ENCODE results near the gene METTL16.
"Not testable (repeated sequence)": the region's sequence is repeated elsewhere in the genome, so short reads cannot be mapped to it uniquely, and the experiment has no call there.

The METTL16 gene

DNA sequence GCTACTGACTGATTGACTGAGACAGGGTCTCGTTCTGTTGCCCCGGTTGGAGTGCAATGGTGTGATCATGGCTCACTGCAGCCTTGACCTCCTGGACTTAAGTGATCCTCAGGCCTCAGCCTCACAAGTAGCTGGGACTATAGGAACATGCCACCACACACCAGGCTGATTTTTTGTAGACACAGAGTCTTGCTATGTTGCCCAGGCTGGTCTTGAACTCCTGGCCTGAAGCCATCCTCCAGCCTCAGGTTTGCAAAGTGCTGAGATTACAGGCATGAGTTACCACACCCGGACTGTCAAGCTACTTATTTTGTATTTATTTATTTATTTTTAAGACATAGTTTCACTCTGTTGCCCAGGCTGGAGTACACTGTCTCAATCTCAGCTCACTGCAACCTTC is 55.2 kb downstream of the METTL16 start:
- H3K4me3 ChIP-seq (ENCODE audit: low read length) = no peak overlapping the region
- no peak for DNase-seq (ENCODE audit: low read depth, low spot score)

DNA sequence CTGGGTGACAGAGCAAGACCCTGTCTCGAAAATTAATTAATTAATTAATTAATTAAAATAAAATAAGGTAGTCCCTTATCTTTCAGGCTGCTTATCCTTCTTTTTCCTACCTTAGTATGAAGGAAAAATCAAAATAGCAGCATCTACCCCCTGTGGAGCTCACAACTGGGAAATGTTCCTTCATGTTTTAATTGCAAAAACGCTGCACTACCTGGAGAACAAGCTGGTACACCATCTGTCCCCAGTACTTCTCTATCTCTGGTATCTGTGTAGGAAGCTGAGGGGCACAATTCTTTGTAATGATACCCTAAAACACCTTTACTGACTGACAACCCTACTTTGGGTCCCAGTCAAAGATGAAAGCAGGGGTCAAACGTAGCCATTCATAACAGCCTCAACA is 55.7 kb downstream of the METTL16 start:
- DNase-seq (ENCODE audit: low read depth, low spot score) = no peak
- no peak overlapping the region for H3K4me3 ChIP-seq (ENCODE audit: low read length)

DNA sequence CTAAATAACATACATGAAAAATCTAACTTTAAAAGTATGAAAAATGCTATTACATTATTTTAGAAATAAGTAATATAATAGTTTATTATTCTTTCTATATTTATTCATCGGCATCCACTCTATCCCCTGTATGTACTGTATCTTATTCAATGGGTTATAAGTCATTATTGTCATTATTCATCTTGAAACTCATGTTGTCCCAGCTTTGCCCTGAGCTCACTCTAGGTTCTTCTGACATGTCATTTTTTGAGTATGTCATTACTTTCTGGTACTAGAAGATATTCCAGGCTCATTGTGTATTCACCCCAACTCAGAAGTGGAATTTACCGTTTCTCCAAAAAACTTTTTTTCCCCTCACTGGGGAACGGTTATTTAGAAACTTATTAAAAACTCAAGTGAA is 57.8 kb downstream of the METTL16 start:
- no peak for DNase-seq (ENCODE audit: low read depth, low spot score)
- H3K4me3 ChIP-seq (ENCODE audit: low read length) = no peak overlapping the region

DNA sequence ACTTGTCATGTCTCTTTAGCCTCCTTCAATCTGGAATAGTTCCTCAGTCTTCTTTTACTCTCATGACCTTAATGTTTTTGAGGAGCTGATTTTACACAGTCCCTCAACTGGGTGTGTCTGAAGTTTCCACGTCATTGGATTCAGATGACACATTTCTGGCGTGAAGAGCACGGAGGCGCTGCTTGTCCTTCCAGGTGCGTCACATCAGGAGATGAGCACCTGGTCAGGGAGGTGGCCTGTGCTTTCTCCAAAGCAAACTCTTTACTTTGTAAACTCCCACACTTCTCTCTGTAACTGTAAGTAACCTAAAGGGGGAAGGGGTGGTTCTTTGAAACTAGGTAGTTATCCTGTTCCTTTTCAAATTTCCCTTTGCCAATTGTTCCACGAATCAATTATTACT is 58.4 kb downstream of the METTL16 start:
- H3K4me3 ChIP-seq (ENCODE audit: low read length) = no peak overlapping the region
- DNase-seq (ENCODE audit: low read depth, low spot score) = no peak

DNA sequence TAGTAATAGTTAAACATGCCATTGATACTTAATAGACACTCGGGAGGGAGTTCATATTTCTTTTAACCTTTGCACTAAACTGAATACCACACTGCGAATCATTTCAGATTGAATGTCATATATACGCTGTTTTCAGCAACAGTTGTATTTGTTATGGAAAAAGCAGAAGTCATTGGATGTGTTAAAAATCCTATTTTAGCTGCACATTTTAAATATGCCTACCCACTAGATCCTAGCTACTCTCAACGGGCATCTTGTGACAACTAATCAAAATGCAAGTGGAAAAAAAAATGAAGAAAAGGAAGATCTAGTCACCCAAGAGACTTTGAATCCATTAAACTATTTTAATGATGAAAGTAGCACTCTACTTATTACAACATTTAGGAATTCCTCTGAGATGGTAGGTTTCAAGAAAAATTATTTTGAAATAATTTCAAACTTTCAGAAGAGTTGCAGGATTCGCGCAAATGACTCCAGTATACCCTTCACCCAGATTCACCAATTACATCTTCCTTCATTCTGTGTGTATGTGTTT is 59.4 kb downstream of the METTL16 start:
- DNase-seq (ENCODE audit: low read depth, low spot score) = no peak
- no peak overlapping the region for H3K4me3 ChIP-seq (ENCODE audit: low read length)

DNA sequence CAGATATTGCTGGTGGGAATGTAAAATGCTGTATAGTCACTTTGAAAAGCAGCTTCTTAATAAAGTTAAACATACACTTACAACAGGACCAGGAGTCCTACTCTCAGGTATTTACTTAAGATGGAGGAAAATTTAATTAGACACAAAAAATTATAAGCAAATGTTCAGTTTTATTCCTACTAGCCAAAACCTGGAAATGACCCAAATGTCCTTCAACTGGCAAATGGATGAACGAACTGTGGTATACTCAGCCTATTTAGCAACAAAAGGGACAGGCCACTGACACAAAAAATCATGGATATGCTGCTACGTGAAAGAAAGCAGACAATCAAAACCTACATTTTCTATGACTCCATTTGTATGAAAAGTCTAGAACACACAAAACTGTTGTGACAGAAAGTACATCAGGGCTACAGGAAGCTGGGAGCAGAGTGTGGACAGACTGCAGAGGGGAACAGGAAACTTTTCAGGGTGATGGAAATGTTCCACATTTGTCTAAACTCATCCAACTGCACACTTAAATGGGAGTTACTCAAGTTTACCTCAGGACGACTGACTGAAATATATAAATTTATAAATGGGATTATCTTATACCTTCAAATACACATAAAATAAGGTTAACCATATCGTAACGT is 61.6 kb downstream of the METTL16 start:
- no peak for DNase-seq (ENCODE audit: low read depth, low spot score)
- no peak overlapping the region for H3K4me3 ChIP-seq (ENCODE audit: low read length)

DNA sequence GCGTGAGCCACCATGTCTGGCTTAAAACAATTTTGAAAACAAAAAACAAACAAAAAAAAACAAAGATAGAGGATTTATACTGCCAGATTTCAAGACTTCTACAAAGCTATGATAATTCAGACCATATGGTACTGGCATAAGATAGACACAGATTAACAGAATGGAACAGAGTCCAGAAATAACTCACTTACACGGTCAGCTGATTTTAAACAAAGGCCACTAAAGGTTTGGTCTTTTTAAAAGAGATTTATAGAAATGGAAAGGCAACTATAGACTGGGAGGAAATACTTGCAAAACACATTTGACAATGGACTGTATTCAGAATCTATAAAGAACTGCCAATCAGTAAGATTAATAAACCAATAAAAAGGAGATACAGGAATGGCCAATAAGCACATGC is 62.2 kb downstream of the METTL16 start:
- no peak overlapping the region for H3K4me3 ChIP-seq (ENCODE audit: low read length)
- no peak for DNase-seq (ENCODE audit: low read depth, low spot score)

DNA sequence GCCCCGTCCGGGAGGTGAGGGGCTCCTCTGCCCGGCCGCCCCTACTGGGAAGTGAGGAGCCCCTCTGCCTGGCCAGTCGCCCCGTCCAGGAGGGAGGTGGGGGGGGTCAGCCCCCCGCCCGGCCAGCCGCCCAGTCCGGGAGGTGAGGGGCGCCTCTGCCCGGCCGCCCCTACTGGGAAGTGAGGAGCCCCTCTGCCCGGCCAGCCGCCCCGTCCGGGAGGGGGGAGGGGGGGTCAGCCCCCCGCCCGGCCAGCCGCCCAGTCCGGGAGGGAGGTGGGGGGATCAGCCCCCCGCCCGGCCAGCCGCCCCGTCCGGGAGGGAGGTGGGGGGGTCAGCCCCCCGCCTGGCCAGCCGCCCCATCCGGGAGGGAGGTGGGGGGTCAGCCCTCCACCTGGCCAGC is 64.2 kb downstream of the METTL16 start:
- not testable (repeated sequence) for DNase-seq (ENCODE audit: low read depth, low spot score); H3K4me3 ChIP-seq (ENCODE audit: low read length)

DNA sequence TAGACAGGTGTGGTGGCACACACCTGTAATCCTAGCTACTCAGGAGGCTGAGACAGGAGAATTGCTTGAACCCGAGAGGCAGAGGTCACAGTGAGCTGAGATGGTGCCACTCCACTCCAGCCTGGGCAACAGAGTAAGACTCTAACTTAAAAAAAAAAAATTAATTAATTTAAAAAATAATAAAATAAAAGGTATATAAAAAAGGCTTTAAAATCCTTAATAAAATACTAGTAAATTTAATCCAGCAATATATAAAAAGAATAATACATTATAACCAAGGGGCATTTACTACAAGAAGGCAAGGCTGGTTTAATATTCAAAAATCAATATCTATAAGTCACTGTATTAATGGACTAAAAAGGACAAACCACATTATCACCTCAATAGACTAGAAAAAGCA is 66.0 kb downstream of the METTL16 start:
- no peak for DNase-seq (ENCODE audit: low read depth, low spot score)
- no peak overlapping the region for H3K4me3 ChIP-seq (ENCODE audit: low read length)

DNA sequence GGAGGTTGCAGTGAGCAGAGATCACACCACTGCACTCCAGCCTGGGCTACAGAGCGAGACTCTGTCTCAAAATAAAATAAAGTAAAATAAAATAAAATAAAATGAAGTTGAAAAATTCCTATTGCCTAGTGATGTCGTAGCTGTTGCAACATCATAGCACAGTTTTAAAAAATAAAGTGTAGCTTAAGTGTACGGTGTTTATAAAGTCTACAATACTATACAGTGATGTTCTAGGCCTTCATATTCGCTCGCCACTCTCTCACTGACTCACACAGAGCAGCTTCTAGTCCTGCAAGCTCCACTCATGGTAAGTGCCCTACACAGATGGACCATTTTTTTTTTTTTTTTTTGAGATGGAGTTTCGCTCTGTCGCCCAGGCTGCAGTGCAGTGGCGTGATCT is 67.3 kb downstream of the METTL16 start:
- no peak for DNase-seq (ENCODE audit: low read depth, low spot score)
- H3K4me3 ChIP-seq (ENCODE audit: low read length) = no peak overlapping the region

DNA sequence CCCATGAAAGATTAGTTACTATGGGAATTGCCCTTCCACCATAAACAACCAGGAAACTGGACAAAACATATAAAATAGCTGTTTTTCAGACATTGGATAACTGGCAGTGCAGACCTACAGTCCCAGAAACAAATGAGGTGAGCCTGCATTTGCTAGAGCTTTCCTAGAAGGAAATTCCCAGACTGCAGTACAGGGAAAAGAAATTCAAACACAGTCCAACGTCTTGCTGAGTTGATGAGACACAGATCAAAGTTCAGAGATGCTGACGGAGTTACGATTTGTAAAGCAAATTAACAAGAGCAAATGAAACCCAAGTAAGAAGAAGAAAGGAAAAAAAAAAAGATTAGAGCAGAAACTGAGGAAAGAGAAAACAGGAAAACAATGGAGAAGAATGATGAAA is 69.5 kb downstream of the METTL16 start:
- H3K4me3 ChIP-seq (ENCODE audit: low read length) = no peak overlapping the region
- no peak for DNase-seq (ENCODE audit: low read depth, low spot score)

DNA sequence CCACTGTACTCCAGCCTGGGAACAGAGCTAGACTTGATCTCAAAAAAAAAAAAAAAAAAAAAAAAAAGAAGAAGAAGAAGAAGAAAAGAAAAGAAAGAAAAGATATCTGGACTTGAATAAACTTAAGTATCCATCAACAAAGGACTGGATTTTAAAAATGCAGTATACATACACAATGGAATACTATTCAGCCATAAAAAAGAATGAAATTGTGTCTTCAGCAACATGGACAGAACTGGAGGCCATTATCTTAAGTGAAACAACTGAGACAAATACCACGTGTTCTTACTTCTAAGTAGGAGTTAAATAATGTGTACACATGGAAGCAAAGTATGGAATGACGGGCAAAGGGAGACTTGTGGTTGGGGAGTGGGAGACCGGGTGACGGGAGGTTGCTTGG is 70.8 kb downstream of the METTL16 start:
- no peak for DNase-seq (ENCODE audit: low read depth, low spot score)
- no peak overlapping the region for H3K4me3 ChIP-seq (ENCODE audit: low read length)

DNA sequence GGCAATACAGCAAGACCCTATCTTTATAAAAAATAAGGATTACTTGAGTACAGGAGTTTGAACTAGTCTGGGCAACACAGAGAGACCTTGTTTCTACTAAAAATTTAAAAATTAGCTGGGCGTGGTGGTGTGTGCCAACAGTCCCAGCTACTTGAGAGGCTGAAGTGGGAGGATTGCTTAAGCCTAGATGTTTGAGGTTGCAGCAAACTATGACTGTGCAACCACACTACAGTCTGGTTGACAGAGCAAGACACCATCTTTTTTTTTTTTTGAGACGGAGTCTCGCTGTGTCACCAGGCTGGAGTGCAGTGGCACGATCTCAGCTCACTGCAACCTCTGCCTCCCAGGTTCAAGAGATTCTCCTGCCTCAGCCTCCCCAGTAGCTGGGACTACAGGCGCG is 71.7 kb downstream of the METTL16 start:
- not testable (repeated sequence) for H3K4me3 ChIP-seq (ENCODE audit: low read length); DNase-seq (ENCODE audit: low read depth, low spot score)

DNA sequence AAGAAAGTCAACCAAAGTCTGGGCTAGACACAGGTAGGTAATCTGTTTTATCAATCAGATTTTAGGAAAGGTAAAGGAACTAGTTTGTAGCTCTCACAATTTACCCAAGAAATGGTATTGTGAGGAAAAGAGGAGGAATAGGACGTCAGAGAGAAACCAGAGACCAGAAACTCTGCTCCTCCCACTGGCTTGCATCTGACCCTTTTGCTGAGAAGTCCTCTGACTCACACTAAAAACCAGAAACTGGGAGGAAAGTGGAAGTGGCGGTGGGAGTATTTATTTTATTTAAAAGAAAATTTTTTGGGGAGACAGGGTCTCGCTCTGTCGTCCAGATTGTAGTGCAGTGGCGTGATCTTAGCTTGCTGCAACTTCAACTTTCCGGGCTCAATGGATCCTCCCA is 72.9 kb downstream of the METTL16 start:
- no peak for DNase-seq (ENCODE audit: low read depth, low spot score)
- no peak overlapping the region for H3K4me3 ChIP-seq (ENCODE audit: low read length)

DNA sequence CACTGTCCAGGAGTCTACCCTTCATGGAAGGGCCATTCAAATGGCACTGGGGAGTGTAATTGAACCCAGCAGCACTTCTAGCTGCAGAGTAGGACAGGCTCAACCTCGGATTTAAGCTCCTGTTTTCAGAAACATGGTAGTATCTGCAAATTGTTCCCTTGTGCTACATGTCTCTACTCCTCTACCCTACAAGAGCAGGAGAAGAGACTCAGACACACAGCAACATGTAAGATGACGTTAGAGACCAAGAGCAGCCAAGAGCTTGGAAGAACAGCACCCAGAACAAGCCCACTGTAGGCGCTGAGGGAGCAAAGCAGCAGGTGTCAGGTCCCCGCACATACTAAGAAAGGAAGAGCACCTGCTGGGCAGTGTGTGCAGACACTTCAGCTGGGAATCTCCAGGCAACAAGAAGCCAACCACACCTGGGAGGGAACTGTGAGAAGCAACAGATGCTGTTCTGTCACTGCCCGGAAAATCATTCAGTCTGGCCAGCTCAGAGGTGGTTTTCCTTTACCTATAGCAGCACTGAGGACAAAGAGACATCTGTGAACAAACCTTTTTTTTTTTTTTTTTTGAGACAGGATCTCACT is 75.3 kb downstream of the METTL16 start:
- no peak overlapping the region for H3K4me3 ChIP-seq (ENCODE audit: low read length)
- DNase-seq (ENCODE audit: low read depth, low spot score) = no peak

DNA sequence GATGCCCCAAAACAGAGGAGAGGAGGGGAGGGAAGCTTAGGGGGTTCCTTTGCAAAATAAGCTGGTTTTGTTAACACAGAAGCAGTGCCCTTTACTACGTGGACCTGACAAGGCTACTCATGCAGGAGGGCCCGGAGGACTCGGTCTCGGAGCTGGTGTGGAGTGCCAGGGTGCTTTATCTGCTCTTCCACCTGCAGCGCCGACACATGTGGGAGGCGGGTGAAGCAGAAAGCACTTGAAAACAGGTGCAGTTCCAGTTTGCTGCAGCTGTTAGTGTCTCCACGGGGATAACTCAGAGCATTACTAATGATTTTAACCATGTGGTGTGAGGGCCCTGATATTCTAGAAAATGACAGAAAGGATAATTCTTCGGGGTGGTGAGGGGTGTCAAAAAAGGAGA is 75.8 kb downstream of the METTL16 start:
- no peak for DNase-seq (ENCODE audit: low read depth, low spot score)
- no peak overlapping the region for H3K4me3 ChIP-seq (ENCODE audit: low read length)

DNA sequence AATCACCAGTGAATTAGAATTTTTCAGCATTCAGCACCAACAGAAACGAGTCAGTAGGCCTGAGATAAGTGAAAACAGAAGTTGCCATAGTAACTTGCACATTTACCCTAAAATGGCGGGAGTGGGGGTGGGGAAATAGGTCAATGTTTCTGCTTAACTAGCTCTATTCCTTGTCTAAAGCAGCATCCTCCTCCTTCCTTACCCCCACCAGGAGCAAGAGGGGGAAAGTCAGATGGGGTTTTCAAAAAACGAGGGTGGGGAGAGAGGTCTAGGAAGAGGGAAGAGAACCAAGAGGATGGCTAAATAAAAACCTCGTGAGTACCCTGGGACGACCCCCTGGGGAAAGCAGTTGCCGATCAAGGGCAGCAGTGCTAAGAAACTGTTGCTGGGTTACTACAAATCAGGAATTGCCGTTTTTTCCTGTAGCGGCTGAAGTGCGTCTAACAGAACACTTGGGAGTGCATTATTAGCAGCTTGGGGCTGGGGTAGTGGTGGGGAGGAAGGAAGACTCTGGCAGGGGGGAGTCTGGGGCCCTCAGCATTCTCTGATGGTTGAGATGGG is 76.4 kb downstream of the METTL16 start:
- no peak for DNase-seq (ENCODE audit: low read depth, low spot score)
- no peak overlapping the region for H3K4me3 ChIP-seq (ENCODE audit: low read length)

DNA sequence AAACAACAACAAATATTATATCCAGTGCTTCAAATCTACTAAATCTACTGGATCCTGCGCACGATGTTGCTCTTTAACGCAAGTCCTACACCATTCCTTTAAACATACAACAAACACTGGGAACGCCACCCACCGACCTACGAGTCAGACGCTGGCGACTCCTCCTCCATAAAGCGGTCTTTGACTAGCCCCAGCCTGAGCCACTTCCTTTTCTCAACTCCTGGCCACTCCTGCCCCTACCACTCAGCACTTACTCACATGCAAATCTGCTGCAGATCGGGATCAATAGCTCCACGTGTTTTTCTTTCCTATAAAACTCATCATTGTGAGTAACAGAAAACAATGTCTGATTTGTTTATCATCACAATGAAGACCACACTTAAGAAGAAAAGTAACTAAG is 78.0 kb downstream of the METTL16 start:
- DNase-seq (ENCODE audit: low read depth, low spot score) = no peak

DNA sequence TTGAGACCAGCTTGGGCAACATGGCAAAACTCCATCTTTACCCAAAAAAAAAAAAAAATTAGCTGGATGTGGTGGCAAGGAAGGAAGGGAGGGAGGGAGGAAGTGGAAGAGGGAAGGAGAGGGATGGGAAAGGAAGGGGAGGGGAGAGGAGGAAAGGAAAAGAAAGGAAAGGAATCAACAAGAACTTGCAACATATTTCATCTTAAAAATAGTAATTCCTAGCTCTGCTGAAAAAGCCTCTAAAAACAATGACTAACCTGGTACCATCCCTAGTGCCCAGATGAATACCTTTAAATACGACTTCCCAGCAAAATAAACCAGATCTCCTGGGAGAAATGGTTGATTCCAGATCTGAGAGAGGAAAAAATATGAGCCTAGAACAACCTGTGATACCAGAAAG is 83.8 kb downstream of the METTL16 start:
- no peak for DNase-seq (ENCODE audit: low read depth, low spot score)
- no peak overlapping the region for H3K4me3 ChIP-seq (ENCODE audit: low read length)

More for the DNA sequence above, 78.0 kb downstream of the METTL16 start:
- no peak overlapping the region for H3K4me3 ChIP-seq (ENCODE audit: low read length)

DNA sequence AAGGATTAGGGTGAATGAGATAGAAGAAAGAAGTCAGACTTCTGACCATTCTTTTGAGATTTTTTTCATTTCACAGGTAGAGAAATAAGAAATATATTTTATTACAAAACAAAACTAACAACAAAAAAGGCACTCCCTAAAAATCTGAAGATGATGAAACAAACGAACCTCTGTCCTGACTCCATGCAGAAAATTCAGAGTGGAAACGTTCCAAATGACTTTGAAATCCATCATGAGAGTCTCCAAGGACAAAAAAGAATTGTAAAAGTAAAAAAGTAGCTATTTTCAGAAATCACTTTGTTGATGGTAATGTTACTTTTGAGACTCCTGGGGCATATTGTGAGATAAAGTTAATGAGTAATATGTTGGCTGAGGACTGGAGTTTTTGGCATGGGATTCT is 84.5 kb downstream of the METTL16 start:
- H3K4me3 ChIP-seq (ENCODE audit: low read length) = no peak overlapping the region
- no peak for DNase-seq (ENCODE audit: low read depth, low spot score)

DNA sequence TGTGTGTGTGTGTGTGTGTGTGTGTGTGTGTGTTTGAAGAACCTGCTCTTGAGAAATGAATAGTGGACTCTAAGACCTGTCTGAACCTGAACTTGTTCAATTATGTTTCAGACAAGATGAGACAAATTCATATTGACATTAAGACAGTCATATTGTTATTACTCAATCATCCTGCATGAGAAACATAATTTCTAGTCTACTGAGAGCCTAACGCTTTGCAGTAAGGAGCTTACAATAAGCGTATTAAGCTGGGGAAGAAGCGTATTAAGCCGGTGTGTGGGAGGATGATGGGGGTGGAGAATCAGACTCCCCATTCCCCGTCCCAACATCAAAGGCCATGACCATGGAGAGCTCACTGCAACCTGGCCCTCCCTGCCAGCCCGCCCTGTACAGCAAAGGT is 88.4 kb downstream of the METTL16 start:
- no peak for DNase-seq (ENCODE audit: low read depth, low spot score)
- no peak overlapping the region for H3K4me3 ChIP-seq (ENCODE audit: low read length)

All from Jurkat, Clone E6-1 (cell line).